ENCODE measurements around the gene MPHOSPH9.
A peak's percentile ranks its signal among the peaks of the same experiment; 100 is the strongest.

The MPHOSPH9 gene

GRCh38 chr12:123149501-123150274, 83.3 kb downstream of the MPHOSPH9 start:
- DNase-seq (ENCODE audit: low read depth) = no peak
- no peak for TF ChIP-seq CTCF (conservative IDR thresholded peaks at IDR 0.05; ENCODE audit: control insufficient read depth, insufficient read depth, low read depth, low read length)
- peak overlapping the region; percentile 53 for H3K4me3 ChIP-seq (ENCODE audit: control insufficient read depth, low read depth, low read length)

GRCh38 chr12:123149088-123149487, 83.9 kb downstream of the MPHOSPH9 start:
- no peak overlapping the region for H3K4me3 ChIP-seq (ENCODE audit: control insufficient read depth, low read depth, low read length)
- TF ChIP-seq CTCF (conservative IDR thresholded peaks at IDR 0.05; ENCODE audit: control insufficient read depth, insufficient read depth, low read depth, low read length) = no peak
- DNase-seq (ENCODE audit: low read depth) = no peak

GRCh38 chr12:123148655-123149054, 84.3 kb downstream of the MPHOSPH9 start:
- TF ChIP-seq CTCF (conservative IDR thresholded peaks at IDR 0.05; ENCODE audit: control insufficient read depth, insufficient read depth, low read depth, low read length) = no peak
- no peak for DNase-seq (ENCODE audit: low read depth)
- no peak overlapping the region for H3K4me3 ChIP-seq (ENCODE audit: control insufficient read depth, low read depth, low read length)

GRCh38 chr12:123148223-123148622, 84.7 kb downstream of the MPHOSPH9 start:
- no peak for DNase-seq (ENCODE audit: low read depth)
- no peak for TF ChIP-seq CTCF (conservative IDR thresholded peaks at IDR 0.05; ENCODE audit: control insufficient read depth, insufficient read depth, low read depth, low read length)

GRCh38 chr12:123145211-123145610, 87.7 kb downstream of the MPHOSPH9 start:
- H3K4me3 ChIP-seq (ENCODE audit: control insufficient read depth, low read depth, low read length) = no peak overlapping the region
- TF ChIP-seq CTCF (conservative IDR thresholded peaks at IDR 0.05; ENCODE audit: control insufficient read depth, insufficient read depth, low read depth, low read length) = no peak
- no peak for DNase-seq (ENCODE audit: low read depth)

More at GRCh38 chr12:123148223-123148622, 84.7 kb downstream of the MPHOSPH9 start:
- no peak overlapping the region for H3K4me3 ChIP-seq (ENCODE audit: control insufficient read depth, low read depth, low read length)

GRCh38 chr12:123143736-123144461, 89.0 kb downstream of the MPHOSPH9 start:
- TF ChIP-seq CTCF (conservative IDR thresholded peaks at IDR 0.05; ENCODE audit: control insufficient read depth, insufficient read depth, low read depth, low read length) = no peak
- DNase-seq (ENCODE audit: low read depth) = no peak
- H3K4me3 ChIP-seq (ENCODE audit: control insufficient read depth, low read depth, low read length) = no peak overlapping the region
